GM12878 (cell line): ENCODE results near the gene STAG2. TPM values are rescaled to one million over a fixed set of nuclear protein-coding genes. Genes with fewer than 3 reads are reported as not detected.

Source experiments
- ATAC-seq: fragments of 200-7000 bp; cut with Tn5 transposase; 3 replicates; pipeline ENCODE4 v1.9.1; 2020; ENCODE audit warnings: mild to moderate bottlenecking, moderate library complexity
- BruUV-seq: library from RNA; stranded (reverse); fragments of 400-500 nt; replicated peaks from 2 replicates; lab custom pipeline; 2021; lab: Mats Ljungman, UMichigan
- CTCF ChIA-PET: fragments of 300-600 bp; sonication (Branson Sonifier 250); formaldehyde crosslinking; extraction: SDS; loops from one replicate; lab custom pipeline; 2021; ENCODE audit warnings: inconsistent platforms; lab: Yijun Ruan, JAX
- POLR2A ChIA-PET: fragments of 350-600 bp; formaldehyde crosslinking; extraction: SDS; loops from one replicate; lab custom pipeline; 2021; ENCODE audit warnings: inconsistent platforms; lab: Charles Lee
- RAD21 ChIA-PET: fragments of 300-600 bp; sonication (Branson Sonifier 250); formaldehyde crosslinking; loops from one replicate; lab custom pipeline; 2023; ENCODE audit warnings: antibody characterized with exemption; ENCODE audit not compliant: unreplicated experiment; lab: Charles Lee
- SMC1A ChIA-PET: fragments of 300-600 bp; sonication (Branson Sonifier 250); formaldehyde crosslinking; loops from one replicate; lab custom pipeline; 2023; ENCODE audit not compliant: unreplicated experiment, uncharacterized antibody; lab: Charles Lee
- DNase-seq: peaks from one replicate; pipeline ENCODE4 v3.0.0-alpha.2; 2011; ENCODE audit warnings: low read depth, low spot score
- FAIRE-seq: peaks from 3 replicates; lab custom pipeline; 2011; peaks lifted over from hg19 to GRCh38; lab: Jason Lieb, UNC
- H2AFZ ChIP-seq: 2 replicates; pipeline ENCODE4 v1.6.0; 2011; ENCODE audit warnings: low read depth, low read length, control low read depth; ENCODE audit not compliant: control insufficient read depth
- H3K27ac ChIP-seq: 2 replicates; pipeline ENCODE4 v1.5.1; 2011; ENCODE audit warnings: control low read depth; ENCODE audit not compliant: control insufficient read depth, insufficient read depth
- H3K27me3 ChIP-seq, 2 experiments: replicated peaks in 1 of 2; 2 replicates each; pipeline versions ENCODE4 v1.6.0 to v1.6.1; 2011; ENCODE audit warnings: low read length in 1 of 2; ENCODE audit not compliant: control insufficient read depth in 2 of 2, insufficient read depth in 2 of 2
- H3K36me3 ChIP-seq, 2 experiments: 2 replicates each; pipeline ENCODE4 v1.5.1; 2011; ENCODE audit warnings: low read length in 1 of 2; ENCODE audit not compliant: control insufficient read depth in 2 of 2, insufficient read depth in 2 of 2
- H3K4me1 ChIP-seq: 2 replicates; pipeline ENCODE4 v1.6.1; 2011; ENCODE audit warnings: mild to moderate bottlenecking, low read length, moderate library complexity, mixed read lengths; ENCODE audit not compliant: control insufficient read depth, insufficient read depth
- H3K4me2 ChIP-seq: 2 replicates; pipeline ENCODE4 v1.6.0; 2011; ENCODE audit warnings: control low read depth; ENCODE audit not compliant: control insufficient read depth, insufficient read depth
- H3K4me3 ChIP-seq: fragments of 200-600 bp; sonication (generic); 2 replicates; pipeline ENCODE4 v1.5.1; 2016
- H3K79me2 ChIP-seq: 2 replicates; pipeline ENCODE4 v1.6.0; 2011; ENCODE audit warnings: low read length; ENCODE audit not compliant: control insufficient read depth, insufficient read depth
- H3K9ac ChIP-seq: 2 replicates; pipeline ENCODE4 v1.8.0; 2011; ENCODE audit warnings: low read length, control low read depth, mixed read lengths; ENCODE audit not compliant: control insufficient read depth, insufficient read depth
- H3K9me3 ChIP-seq: replicated peaks from 3 replicates; pipeline ENCODE4 v1.5.1; 2011; ENCODE audit warnings: mild to moderate bottlenecking, low read length; ENCODE audit not compliant: control insufficient read depth, insufficient read depth
- H4K20me1 ChIP-seq: 2 replicates; pipeline ENCODE4 v1.6.0; 2011; ENCODE audit not compliant: control insufficient read depth, insufficient read depth
- ETV6 ChIP-seq, 2 experiments: fragments of 450-650 bp in 1 of 2; IDR thresholded peaks in 1 of 2; conservative IDR thresholded peaks in 1 of 2; 2 replicates each; pipeline ENCODE4 v1.6.1; 2014; ENCODE audit warnings: antibody characterized with exemption in 1 of 2, borderline replicate concordance in 1 of 2, low read depth in 1 of 2, mild to moderate bottlenecking in 1 of 2, moderate library complexity in 1 of 2
- IKZF2 ChIP-seq, 2 experiments: fragments of 450-650 bp; IDR thresholded peaks; 2 replicates each; pipeline ENCODE4 v1.6.1; 2017; ENCODE audit warnings: mild to moderate bottlenecking in 2 of 2, moderate library complexity in 2 of 2
- PAX8 ChIP-seq: fragments of 450-650 bp; IDR thresholded peaks from 2 replicates; pipeline ENCODE4 v1.6.1; 2017; ENCODE audit warnings: mild to moderate bottlenecking, moderate library complexity
- POLR2AphosphoS5 ChIP-seq: IDR thresholded peaks from 2 replicates; pipeline ENCODE4 v1.6.1; 2011; ENCODE audit warnings: mild to moderate bottlenecking, low read length, inconsistent platforms
- RELB ChIP-seq: fragments of 450-650 bp; IDR thresholded peaks from 2 replicates; pipeline ENCODE4 v1.6.1; 2017; ENCODE audit warnings: low read depth, mild to moderate bottlenecking, moderate library complexity
- ZBTB11 ChIP-seq: fragments of 450-650 bp; formaldehyde crosslinking; IDR thresholded peaks from 2 replicates; pipeline ENCODE4 v1.5.0; 2022; ENCODE audit warnings: mild to moderate bottlenecking, missing genetic modification characterization
- WGBS: methylation state at CpG from one replicate; pipeline ENCODE4 v1.1.6; 2016; ENCODE audit warnings: low lambda C conversion rate; ENCODE audit not compliant: insufficient replicate concordance, insufficient coverage; ENCODE audit errors: missing lambda C conversion rate; 5-methylcytosine and 5-hydroxymethylcytosine counted together
- in situ Hi-C: fragments of 300-500 bp; cut with MboI; formaldehyde crosslinking; loops from 9 replicates; pipeline ENCODE4 v1.14.3; 2018; ENCODE audit warnings: mixed read lengths
- intact Hi-C: fragments of 100-400 bp; cut with micrococcal nuclease; formaldehyde crosslinking; loops from one replicate; pipeline ENCODE4 v1.14.2; 2022; ENCODE audit not compliant: unreplicated experiment
- polyA plus RNA-seq, 11 experiments: library from polyadenylated mRNA; depleted of rRNA in 4 of 11; unstranded in 6 of 11; stranded (reverse) in 5 of 11; fragments of >200 nt; fragmentation: Nextera tagmentation in 4 of 11; fragmentation: Illumina TruSeq in 1 of 11; extraction: Ambion mirVana in 4 of 11; extraction: Trizol in 1 of 11; gene quantifications; 1 replicate in 1 of 11; 2 replicates in 10 of 11; pipeline versions ENCODE4 v1.2.1 to v1.2.3, GENCODE V29; 2011 to 2016; ENCODE audit warnings: inconsistent platforms in 2 of 11, missing spikeins in 2 of 11, low read depth in 1 of 11
- total RNA-seq, 4 experiments: library from RNA; depleted of rRNA in 3 of 4; stranded (reverse); fragments of >200 nt in 3 of 4; fragmentation: Illumina TruSeq in 1 of 4; extraction: Trizol in 1 of 4; gene quantifications; 2 replicates each; pipeline versions ENCODE4 v1.2.1 to v1.2.3, GENCODE V29; 2013 to 2021

Gene STAG2
- total and polyA plus RNA-seq, 10 of the 15 experiments (the other 5 are each of a cell fraction or from before 2014, with no cell fraction given): 26.9 to 84.2 (median 46.7) TPM

GRCh38 chrX:124145749-124146148 lies 184.2 kb downstream of the STAG2 start:
- Histone ChIP-seq H3K79me2 (no peaks in the 10 kb centered on the region), H2AFZ (no peak overlapping the region)
- in situ Hi-C loops: no loop called here

More at GRCh38 chrX:124145749-124146148, 184.2 kb downstream of the STAG2 start:
- Histone ChIP-seq H3K4me2 (no peak overlapping the region), H3K4me3 (no peak overlapping the region), H3K36me3 (no peaks in the 10 kb centered on the region), H3K9me3 (no peaks in the 10 kb centered on the region), H3K27me3 (no peaks in the 10 kb centered on the region)
- intact Hi-C loops: no loop called here
- no TSS peak for BruUV-seq
- TF ChIP-seq IKZF2 (IDR thresholded peaks at IDR 0.05) (no peak), ZBTB11 (CRISPR knock-in tag) (no peak), POLR2AphosphoS5 (no peak), PAX8 (no peak), RELB (no peak), ETV6 (conservative IDR thresholded peaks at IDR 0.05 in 1 of 2, IDR thresholded peaks at IDR 0.05 in 1 of 2; ENCODE audit: borderline replicate concordance in 1 of 2, low read depth in 1 of 2) (no peak)
- TF ChIP-seq, all 136 proteins: peak for 0
- 66% methylated on average over 8 of the region's 8 CpGs for WGBS
- FAIRE-seq (no peak), ATAC-seq (no peak), DNase-seq (no peak)
- ChIA-PET CTCF (no interaction called here), POLR2A (no interaction called here), SMC1A (no interaction called here), RAD21 (no interaction called here)
- H3K9ac ChIP-seq: no peak overlapping the region
- no peaks in the 10 kb centered on the region for H4K20me1 ChIP-seq
- no peaks in the 10 kb centered on the region for H3K4me1 ChIP-seq
- H3K27ac ChIP-seq: no peak overlapping the region
